NCI-H128 (cell line): ENCODE measurements around the gene NTM.

Experiments used
- DNase-seq: peaks from one replicate; lab custom pipeline; 2025; ENCODE audit not compliant: unreplicated experiment; lab: John Stamatoyannopoulos, UW

Gene NTM

DNA sequence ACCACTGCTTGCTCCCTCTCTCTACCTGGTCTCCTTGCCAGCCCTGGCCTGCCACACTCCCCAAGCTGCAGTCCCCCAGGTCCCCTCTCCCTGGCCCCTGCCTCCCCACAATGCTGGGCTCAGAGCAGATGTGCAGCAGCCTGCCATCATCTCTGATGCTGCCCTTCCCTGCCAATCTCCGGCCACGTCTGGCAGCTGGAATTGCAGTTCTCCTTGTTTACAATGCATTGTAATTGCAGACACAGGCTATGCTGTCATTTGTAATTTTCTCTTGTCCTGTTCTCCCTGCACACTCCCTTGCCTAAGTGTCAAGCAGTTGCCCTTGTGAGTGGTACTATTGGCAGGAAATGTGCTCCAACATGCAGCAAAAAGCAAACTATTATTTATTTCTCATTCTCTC, 222.3 kb downstream of the NTM start:
- no peak for DNase-seq

GRCh38 chr11:131593301-131593700, 222.9 kb downstream of the NTM start:
- DNase-seq, result no peak

GRCh38 chr11:131595797-131596196, 225.4 kb downstream of the NTM start:
- no peak for DNase-seq

DNA sequence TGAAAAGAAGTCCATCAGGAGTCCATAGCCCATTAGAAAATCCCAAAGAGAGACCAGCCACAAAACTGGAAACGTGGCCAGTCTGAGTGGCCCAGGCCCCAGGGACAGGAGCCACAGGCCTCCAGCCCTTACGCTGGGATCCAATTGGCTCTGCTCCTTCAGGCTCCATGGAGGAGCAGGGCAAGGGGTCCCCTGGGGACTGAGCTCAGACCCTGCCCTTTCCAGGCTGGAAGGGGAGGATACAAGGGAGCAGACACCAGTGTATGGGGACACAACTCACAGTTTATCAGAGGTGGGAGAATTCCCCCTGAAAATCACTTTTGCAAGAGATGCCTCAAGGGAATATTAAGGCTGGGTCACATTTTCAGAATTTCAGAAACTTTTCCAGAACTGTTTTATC, 227.5 kb downstream of the NTM start:
- no peak for DNase-seq

DNA sequence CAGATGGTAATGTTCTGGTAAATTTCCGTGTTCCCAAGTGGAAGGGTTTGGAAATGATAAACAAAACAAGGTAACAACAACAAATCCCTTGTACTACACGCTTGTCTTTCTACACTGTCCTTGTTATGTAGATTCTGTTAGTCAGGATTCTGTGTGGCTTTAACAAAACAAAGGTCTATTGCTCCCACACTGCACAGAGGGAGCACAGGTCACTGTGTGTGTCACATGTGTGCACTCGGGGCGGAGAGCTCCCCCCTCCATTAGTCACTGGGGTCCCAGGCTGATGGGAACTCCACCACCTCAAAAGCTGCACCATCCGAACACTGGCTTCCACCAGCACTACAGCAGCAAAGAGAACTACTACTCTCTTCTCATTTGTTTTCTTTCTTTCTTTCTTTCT, 227.9 kb downstream of the NTM start:
- DNase-seq, result no peak

- DNase-seq, result no peak
These were observed 228.9 kb downstream of the NTM start for GRCh38 chr11:131599285-131599684.

GRCh38 chr11:131600628-131601027, 230.2 kb downstream of the NTM start:
- DNase-seq, result no peak

DNA sequence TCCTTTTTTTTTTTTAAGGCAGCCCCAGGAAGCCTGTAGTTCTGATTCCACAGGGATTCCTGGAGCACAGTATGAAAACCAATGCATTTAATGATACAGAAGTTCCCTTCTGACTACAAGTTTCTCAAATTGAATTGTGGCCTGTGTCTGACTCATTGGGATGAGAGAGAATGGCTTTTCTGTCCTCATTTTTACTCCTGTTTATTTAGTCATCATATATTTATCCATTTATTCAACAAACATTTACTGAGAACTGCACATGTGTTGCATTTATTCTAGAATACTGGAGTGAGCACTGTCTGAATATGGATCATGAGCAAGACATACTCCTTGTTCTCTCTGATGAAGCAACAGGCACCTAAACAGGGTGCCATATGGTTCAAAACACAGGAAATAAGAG, 231.2 kb downstream of the NTM start:
- DNase-seq, result no peak

- DNase-seq, result no peak
These were observed 232.0 kb downstream of the NTM start for GRCh38 chr11:131602431-131602830.

GRCh38 chr11:131606811-131607335, 236.5 kb downstream of the NTM start:
- DNase-seq, result no peak

DNA sequence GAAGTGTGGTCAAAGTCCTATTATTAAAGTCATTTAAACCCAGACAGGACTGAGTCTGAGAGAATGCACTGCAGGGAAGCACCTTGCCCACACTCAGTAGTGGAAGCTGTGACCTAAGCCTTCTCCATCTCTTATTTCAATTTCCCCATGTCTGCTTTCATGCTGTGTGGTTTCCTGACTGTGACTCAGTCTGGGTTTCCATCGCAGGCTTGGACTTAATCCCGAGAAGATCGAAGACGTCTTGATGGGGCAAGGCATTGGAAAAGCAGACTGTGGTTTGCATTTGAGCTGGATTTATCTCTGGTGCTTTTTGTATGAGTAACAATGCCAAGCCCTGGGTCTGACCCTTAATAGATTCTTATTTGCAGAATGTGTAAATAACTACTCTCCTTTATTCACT, 238.9 kb downstream of the NTM start:
- DNase-seq, result no peak

- DNase-seq, result no peak
These were observed 239.5 kb downstream of the NTM start for GRCh38 chr11:131609921-131610320.

GRCh38 chr11:131611322-131611721, 240.9 kb downstream of the NTM start:
- no peak for DNase-seq

- no peak for DNase-seq
These were observed 242.1 kb downstream of the NTM start for GRCh38 chr11:131612533-131612932.

GRCh38 chr11:131614631-131615030, 244.2 kb downstream of the NTM start:
- DNase-seq, result no peak

DNA sequence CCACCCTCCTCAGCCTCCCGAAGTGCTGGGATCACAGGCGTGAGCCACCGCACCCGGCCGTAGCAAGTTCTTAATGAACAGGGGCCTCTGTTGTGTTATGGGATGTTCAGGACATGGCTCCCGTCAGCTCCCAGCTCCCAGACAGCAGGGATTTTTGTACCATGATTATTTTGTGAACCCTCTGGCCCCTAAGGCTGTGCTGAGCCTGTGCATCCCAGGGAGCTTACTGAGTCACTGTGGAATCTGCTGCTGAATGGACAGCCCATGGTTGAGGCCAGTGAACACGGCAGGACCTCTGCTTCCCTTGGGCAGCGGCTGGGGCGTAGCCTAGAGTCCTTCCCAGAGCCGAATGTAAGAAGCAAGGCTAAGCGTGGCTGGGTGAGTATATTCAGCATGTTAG, 245.2 kb downstream of the NTM start:
- no peak for DNase-seq

DNA sequence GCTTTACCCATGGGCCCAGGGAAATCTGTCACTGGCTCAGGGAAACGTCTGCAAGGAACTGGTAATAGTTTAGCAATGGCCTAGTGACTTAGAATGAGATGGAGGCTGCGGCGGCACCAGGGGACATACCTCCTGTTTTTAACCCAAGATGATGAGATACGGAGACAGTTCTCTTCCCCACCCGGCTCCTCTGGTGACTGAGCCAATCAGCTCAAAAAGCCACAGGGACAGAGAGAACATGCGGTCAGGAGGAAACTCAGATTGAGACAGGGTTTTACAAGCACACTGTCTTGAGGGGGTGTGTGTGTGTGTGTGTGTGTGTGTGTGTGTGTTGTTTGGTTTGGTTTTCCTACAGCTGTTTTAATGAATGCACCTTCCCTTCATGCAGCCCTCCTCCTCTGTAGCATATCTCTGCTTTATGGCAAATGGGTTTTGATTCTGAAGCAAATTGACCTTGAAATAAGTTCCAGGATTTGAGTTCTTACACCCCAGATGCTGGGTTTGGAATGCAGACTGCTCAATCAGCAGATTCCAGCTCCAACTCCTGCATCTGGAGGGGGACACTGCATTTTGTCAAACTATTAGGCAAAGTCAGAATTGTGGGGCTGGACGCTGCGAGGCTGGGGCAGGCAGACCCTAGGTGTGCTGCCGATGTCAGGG, 246.2 kb downstream of the NTM start:
- DNase-seq, result no peak

GRCh38 chr11:131618201-131618600, 247.8 kb downstream of the NTM start:
- DNase-seq, result no peak

- no peak for DNase-seq
These were observed 251.8 kb downstream of the NTM start for GRCh38 chr11:131622193-131622592.

GRCh38 chr11:131624531-131624930, 254.1 kb downstream of the NTM start:
- no peak for DNase-seq

GRCh38 chr11:131626788-131627187, 256.4 kb downstream of the NTM start:
- no peak for DNase-seq

- no peak for DNase-seq
These were observed 258.3 kb downstream of the NTM start for GRCh38 chr11:131628739-131629138.

DNA sequence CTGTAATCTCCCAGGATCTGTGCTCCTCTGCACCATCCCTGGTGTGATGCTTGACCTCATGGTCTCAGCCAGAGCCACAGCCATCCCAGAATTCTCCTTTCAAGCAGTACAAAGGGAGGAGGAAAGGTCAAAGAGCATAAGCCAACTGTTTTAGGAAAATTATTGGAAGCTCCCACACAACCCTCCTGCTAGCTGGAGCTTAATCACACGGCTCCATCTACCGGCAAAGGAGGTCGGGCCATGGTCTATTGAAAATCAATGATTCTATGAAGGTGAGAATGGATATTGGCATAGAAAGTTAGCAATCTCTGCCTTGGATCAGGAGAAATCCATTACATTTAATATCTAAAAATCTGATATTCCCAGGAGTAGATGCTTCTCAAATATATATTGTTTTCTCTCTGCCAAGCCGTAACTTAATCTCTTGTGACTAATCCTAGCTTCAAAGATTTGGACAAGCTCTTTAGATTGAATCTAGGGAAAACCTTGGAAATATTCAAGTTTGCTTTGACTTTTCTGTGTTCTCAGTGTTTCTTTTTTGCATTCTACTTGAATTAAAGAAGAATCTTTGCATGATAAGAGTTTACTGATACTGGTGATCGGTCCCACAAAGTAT, 259.6 kb downstream of the NTM start:
- no peak for DNase-seq
